HCT116 (cell line): ENCODE data around the gene TMEM81. TPM values are rescaled to one million over a fixed set of nuclear protein-coding genes. Genes with fewer than 3 reads are reported as not detected.

Source experiments
- ATAC-seq: fragments of 200-7000 bp; cut with Tn5 transposase; 2 replicates; pipeline ENCODE4 v1.9.1; 2020; ENCODE audit warnings: mild to moderate bottlenecking, moderate library complexity
- BruUV-seq: library from RNA; stranded (reverse); fragments of 400-500 nt; replicated peaks from 2 replicates; lab custom pipeline; 2021; lab: Mats Ljungman, UMichigan
- CTCF ChIA-PET: fragments of 300-600 bp; sonication (Branson Sonifier 250); formaldehyde crosslinking; loops from one replicate; lab custom pipeline; 2021; ENCODE audit warnings: antibody characterized with exemption; lab: Charles Lee
- POLR2A ChIA-PET: fragments of 300-600, 350-600 bp; sonication (Branson Sonifier 250); formaldehyde crosslinking; loops from one replicate; lab custom pipeline; 2021; ENCODE audit warnings: antibody characterized with exemption; lab: Charles Lee
- RAD21 ChIA-PET, 2 experiments: fragments of 300-600 bp; sonication (Branson Sonifier 250); formaldehyde crosslinking; loops; one replicate each; lab custom pipeline; 2023; ENCODE audit warnings: low total read pairs in 2 of 2; ENCODE audit not compliant: uncharacterized antibody in 2 of 2, unreplicated experiment in 2 of 2, low non-redundant PET in 1 of 2; lab: Charles Lee
- DNase-seq: peaks from one replicate; pipeline ENCODE4 v3.0.0-alpha.2; 2010; ENCODE audit warnings: low read depth, low spot score
- H2AFZ ChIP-seq: fragments of 200-600 bp; shearing (Covaris generic), sonication (generic); 2 replicates; pipeline ENCODE4 v1.6.1; 2017; ENCODE audit warnings: low read depth, mixed run types, mixed read lengths, antibody characterized with exemption, low read length; ENCODE audit not compliant: poor library complexity, severe bottlenecking
- H3K27ac ChIP-seq: 2 replicates; pipeline ENCODE4 v1.5.1; 2012; ENCODE audit warnings: low read depth, low read length
- H3K27me3 ChIP-seq: fragments of 200-600 bp; sonication (generic); 2 replicates; pipeline ENCODE4 v1.6.1; 2016; ENCODE audit warnings: mixed run types, low read length, mixed read lengths; ENCODE audit not compliant: insufficient read depth
- H3K36me3 ChIP-seq, 2 experiments: fragments of 200-500 bp in 1 of 2; fragments of 200-600 bp in 1 of 2; sonication (Bioruptor generic) in 1 of 2; sonication (generic) in 1 of 2; 2 replicates each; pipeline versions ENCODE4 v1.5.1 to v1.6.1; 2014 to 2016; ENCODE audit warnings: low read length in 2 of 2, inconsistent platforms in 1 of 2, mixed read lengths in 1 of 2, mixed run types in 1 of 2; ENCODE audit not compliant: insufficient read depth in 2 of 2, control insufficient read depth in 1 of 2
- H3K4me1 ChIP-seq, 2 experiments: fragments of 200-600 bp in 1 of 2; sonication (generic) in 1 of 2; 2 replicates each; pipeline versions ENCODE4 v1.5.1 to v1.6.1; 2012 to 2017; ENCODE audit warnings: low read length in 2 of 2, inconsistent platforms in 1 of 2, mild to moderate bottlenecking in 1 of 2, mixed read lengths in 1 of 2, mixed run types in 1 of 2, moderate library complexity in 1 of 2; ENCODE audit not compliant: insufficient read depth in 2 of 2, control insufficient read depth in 1 of 2
- H3K4me2 ChIP-seq: fragments of 200-600 bp; sonication (generic); 2 replicates; pipeline ENCODE4 v1.6.1; 2017; ENCODE audit warnings: mixed run types, low read length, mixed read lengths
- H3K4me3 ChIP-seq, 2 experiments: fragments of 200-600 bp in 1 of 2; sonication (generic) in 1 of 2; replicated peaks in 1 of 2; 2 replicates each; pipeline ENCODE4 v1.5.1; 2011 to 2016; ENCODE audit warnings: low read length in 2 of 2, control low read depth in 1 of 2, low read depth in 1 of 2, mild to moderate bottlenecking in 1 of 2, mixed read lengths in 1 of 2, mixed run types in 1 of 2
- H3K79me2 ChIP-seq: fragments of 200-600 bp; sonication (generic); 2 replicates; pipeline ENCODE4 v1.6.1; 2017; ENCODE audit warnings: mild to moderate bottlenecking, mixed run types, low read length, moderate library complexity, mixed read lengths; ENCODE audit not compliant: insufficient read depth
- H3K9ac ChIP-seq: fragments of 200-600 bp; sonication (generic); 2 replicates; pipeline ENCODE4 v1.6.1; 2016; ENCODE audit warnings: low read length, mixed read lengths
- H3K9me2 ChIP-seq: fragments of 200-600 bp; sonication (generic), shearing (Covaris generic); 2 replicates; pipeline ENCODE4 v1.6.1; 2017; ENCODE audit warnings: mixed run types, mild to moderate bottlenecking, moderate library complexity; ENCODE audit not compliant: insufficient read depth
- H3K9me3 ChIP-seq, 2 experiments: fragments of 200-500 bp in 1 of 2; fragments of 200-600 bp in 1 of 2; sonication (Bioruptor generic) in 1 of 2; sonication (generic) in 1 of 2; 2 replicates each; pipeline ENCODE4 v1.6.1; 2014 to 2017; ENCODE audit warnings: low read length in 2 of 2, mixed read lengths in 2 of 2, inconsistent platforms in 1 of 2, low read depth in 1 of 2, mild to moderate bottlenecking in 1 of 2, mixed run types in 1 of 2, moderate library complexity in 1 of 2; ENCODE audit not compliant: control insufficient read depth in 1 of 2, insufficient read depth in 1 of 2
- H4K20me1 ChIP-seq: fragments of 200-600 bp; sonication (generic), shearing (Covaris generic); 2 replicates; pipeline ENCODE4 v1.6.1; 2017; ENCODE audit warnings: mixed run types, mild to moderate bottlenecking, moderate library complexity; ENCODE audit not compliant: insufficient read depth
- ATF3 ChIP-seq: IDR thresholded peaks from 2 replicates; pipeline ENCODE4 v1.6.1; 2012
- CBX3 ChIP-seq: IDR thresholded peaks from 2 replicates; pipeline ENCODE4 v1.6.1; 2012; ENCODE audit warnings: low read depth
- CEBPB ChIP-seq: IDR thresholded peaks from 2 replicates; pipeline ENCODE4 v1.6.1; 2012; ENCODE audit warnings: low read depth
- EGR1 ChIP-seq: IDR thresholded peaks from 2 replicates; pipeline ENCODE4 v1.6.1; 2012; ENCODE audit warnings: low read depth
- EZH2 ChIP-seq: fragments of 200-600 bp; sonication (generic); IDR thresholded peaks from 2 replicates; pipeline ENCODE4 v1.6.1; 2017; ENCODE audit warnings: antibody characterized with exemption, mixed run types
- JUND ChIP-seq: IDR thresholded peaks from 2 replicates; pipeline ENCODE4 v1.6.1; 2012
- MAX ChIP-seq: IDR thresholded peaks from 2 replicates; pipeline ENCODE4 v1.6.1; 2012
- POLR2A ChIP-seq: IDR thresholded peaks from 2 replicates; pipeline ENCODE4 v1.7.0; 2011; ENCODE audit warnings: borderline replicate concordance; ENCODE audit not compliant: insufficient read depth, insufficient read length; ENCODE audit errors: extremely low read depth
- POLR2AphosphoS5 ChIP-seq: IDR thresholded peaks from 2 replicates; pipeline ENCODE4 v1.6.1; 2011; ENCODE audit warnings: mild to moderate bottlenecking, low read depth, low read length, moderate library complexity
- SIN3A ChIP-seq: IDR thresholded peaks from 2 replicates; pipeline ENCODE4 v1.6.1; 2012; ENCODE audit warnings: low read depth
- SP1 ChIP-seq: IDR thresholded peaks from 2 replicates; pipeline ENCODE4 v1.6.1; 2012; ENCODE audit warnings: low read depth
- TCF7L2 ChIP-seq: IDR thresholded peaks from 2 replicates; pipeline ENCODE4 v1.7.0; 2011; ENCODE audit warnings: borderline replicate concordance, inconsistent platforms; ENCODE audit not compliant: insufficient read depth, insufficient read length; ENCODE audit errors: extremely low read depth
- YY1 ChIP-seq: IDR thresholded peaks from 2 replicates; pipeline ENCODE4 v1.6.1; 2011; ENCODE audit warnings: low read length, low read depth, moderate library complexity, mild to moderate bottlenecking; ENCODE audit not compliant: insufficient replicate concordance; ENCODE audit errors: extremely low read depth
- ZBTB33 ChIP-seq: IDR thresholded peaks from 2 replicates; pipeline ENCODE4 v1.6.1; 2011; ENCODE audit warnings: mild to moderate bottlenecking, low read length, moderate library complexity; ENCODE audit not compliant: insufficient replicate concordance; ENCODE audit errors: extremely low read depth
- ZNF274 ChIP-seq: fragments of 200-500 bp; sonication (Bioruptor generic); IDR thresholded peaks from 2 replicates; pipeline ENCODE4 v1.6.1; 2014; ENCODE audit warnings: mild to moderate bottlenecking, low read depth, low read length, inconsistent platforms
- intact Hi-C: fragments of 100-400 bp; cut with micrococcal nuclease; formaldehyde crosslinking; loops from 2 replicates; pipeline ENCODE4 v1.10.0; 2022
- total RNA-seq: library from RNA; stranded (reverse); gene quantifications from one replicate; pipeline ENCODE4 v1.2.1, GENCODE V29; 2021; ENCODE audit not compliant: unreplicated experiment

Gene TMEM81
- total RNA-seq, 1 experiment from 2014 or later = 4.9 TPM

GRCh38 chr1:205064301-205064700, 20.0 kb downstream of the TMEM81 start:
- Histone ChIP-seq H2AFZ (no peak overlapping the region), H3K36me3 (no peaks in the 10 kb centered on the region), H3K4me3 (no peak overlapping the region), H3K79me2 (no peaks in the 10 kb centered on the region), H3K27me3 (no peaks in the 10 kb centered on the region), H3K4me1 (no peaks in the 10 kb centered on the region; a peak in 1 of 4 replicates), H3K9ac (no peak overlapping the region), H3K27ac (no peak overlapping the region), H4K20me1 (no peaks in the 10 kb centered on the region), H3K4me2 (no peak overlapping the region), H3K9me3 (no peaks in the 10 kb centered on the region)
- ATAC-seq (no peak), DNase-seq (no peak)
- intact Hi-C loops = loop anchor here (5.0 kb wide), 1 partner anchor 257 kb away; no protein-coding TSS in a partner anchor
- CTCF ChIA-PET = interaction anchor here (4.3 kb wide), 1 partner anchor 76 kb away, joined by 205 read pairs; no protein-coding TSS in a partner anchor
- no TSS peak for BruUV-seq
- TF ChIP-seq ZBTB33 (no peak), CEBPB (no peak), POLR2A (no peak), EZH2 (no peak), POLR2AphosphoS5 (no peak), JUND (no peak), ZNF274 (no peak), MAX (no peak), EGR1 (no peak), SIN3A (no peak), YY1 (no peak), SP1 (no peak), ATF3 (no peak), TCF7L2 (no peak), CBX3 (no peak)
- TF ChIP-seq, all 23 proteins: peak for 0
- ChIA-PET RAD21 (no interaction called here), POLR2A (no interaction called here)
- H3K9me2 ChIP-seq = no peaks in the 10 kb centered on the region
